HG03025 (cell line): ENCODE results near the gene CHRM2.
"Not testable (repeated sequence)": the region's sequence is repeated elsewhere in the genome, so short reads cannot be mapped to it uniquely, and the experiment has no call there.

Experiments used
- ATAC-seq: cut with Tn5 transposase; IDR thresholded peaks from one replicate; pipeline ENCODE4 v1.9.1; 2021; ENCODE audit warnings: mild to moderate bottlenecking, moderate library complexity; ENCODE audit not compliant: unreplicated experiment, low FRiP score

Gene CHRM2

GRCh38 chr7:136868496-136869000 lies at the start of gene CHRM2:
Gene CHRM2, plus strand, starts transcription at chr7:136868652. Its CDS starts 146,214 bp downstream, at chr7:137014866.
- no peak for ATAC-seq

GRCh38 chr7:136831398-136831797 lies 37.1 kb upstream of the CHRM2 start:
- not testable (repeated sequence) for ATAC-seq

GRCh38 chr7:136845899-136846465 lies 22.5 kb upstream of the CHRM2 start:
- ATAC-seq: no peak

GRCh38 chr7:136847858-136848257 lies 20.6 kb upstream of the CHRM2 start:
- no peak for ATAC-seq

- ATAC-seq: no peak
Measured at GRCh38 chr7:136853654-136854053, 14.8 kb upstream of the CHRM2 start.

GRCh38 chr7:136857573-136857972 lies 10.9 kb upstream of the CHRM2 start:
- ATAC-seq: no peak

GRCh38 chr7:136859803-136860202 lies 8.6 kb upstream of the CHRM2 start:
- no peak for ATAC-seq

GRCh38 chr7:136865236-136865635 lies 3.2 kb upstream of the CHRM2 start:
- no peak for ATAC-seq

GRCh38 chr7:136865777-136866176 lies 2.7 kb upstream of the CHRM2 start:
- ATAC-seq: no peak

- ATAC-seq: no peak
Measured at GRCh38 chr7:136869001-136869961, 829 bp downstream of the CHRM2 start.

GRCh38 chr7:136869991-136870865 lies 1.8 kb downstream of the CHRM2 start:
- no peak for ATAC-seq

- ATAC-seq: no peak
Measured at GRCh38 chr7:136870866-136871487, 2.5 kb downstream of the CHRM2 start.

GRCh38 chr7:136874393-136875032 lies 6.1 kb downstream of the CHRM2 start:
- ATAC-seq: no peak

- ATAC-seq: no peak
Measured at GRCh38 chr7:136877509-136877908, 9.1 kb downstream of the CHRM2 start.

GRCh38 chr7:136877990-136878389 lies 9.5 kb downstream of the CHRM2 start:
- ATAC-seq: no peak

GRCh38 chr7:136878878-136879277 lies 10.4 kb downstream of the CHRM2 start:
- ATAC-seq: no peak

GRCh38 chr7:136883046-136883445 lies 14.6 kb downstream of the CHRM2 start:
- no peak for ATAC-seq

- ATAC-seq: no peak
Measured at GRCh38 chr7:136884492-136884891, 16.0 kb downstream of the CHRM2 start.

GRCh38 chr7:136887317-136887716 lies 18.9 kb downstream of the CHRM2 start:
- ATAC-seq: no peak

GRCh38 chr7:136890399-136890798 lies 21.9 kb downstream of the CHRM2 start:
- no peak for ATAC-seq
